Endothelial cell of umbilical vein (primary cell): Measurements from ENCODE around the gene COMMD7. TPM values are rescaled to one million over a fixed set of nuclear protein-coding genes. Genes with fewer than 3 reads are reported as not detected.

Source experiments
- BruUV-seq: library from RNA; stranded (reverse); fragments of 400-500 nt; replicated peaks from 2 replicates; lab custom pipeline; 2021; lab: Mats Ljungman, UMichigan
- CTCF ChIA-PET: fragments of 300-600, 350-600 bp; sonication (Branson Sonifier 250); formaldehyde crosslinking; loops from one replicate; lab custom pipeline; 2021; ENCODE audit warnings: antibody characterized with exemption, inconsistent platforms; lab: Charles Lee
- POLR2A ChIA-PET: fragments of 300-600, 350-600 bp; sonication (Branson Sonifier 250); formaldehyde crosslinking; loops from one replicate; lab custom pipeline; 2021; ENCODE audit warnings: antibody characterized with exemption, inconsistent platforms; lab: Charles Lee
- DNase-seq: peaks from one replicate; pipeline ENCODE4 v3.0.0-alpha.2; 2011; ENCODE audit warnings: low read depth, low spot score
- FAIRE-seq: peaks from 2 replicates; lab custom pipeline; 2011; peaks lifted over from hg19 to GRCh38; lab: Jason Lieb, UNC
- H2AFZ ChIP-seq: 2 replicates; pipeline ENCODE4 v1.6.0; 2012; ENCODE audit warnings: low read depth, low read length, control low read depth, inconsistent platforms
- H3K27ac ChIP-seq: 2 replicates; pipeline ENCODE4 v1.5.1; 2011; ENCODE audit warnings: low read depth, mild to moderate bottlenecking, control low read depth, low read length, moderate library complexity; ENCODE audit not compliant: insufficient read depth
- H3K27me3 ChIP-seq, 2 experiments: 2 replicates each; pipeline versions ENCODE4 v1.6.0 to v1.6.1; 2011; ENCODE audit warnings: low read length in 2 of 2, mixed read lengths in 1 of 2; ENCODE audit not compliant: control insufficient read depth in 2 of 2, insufficient read depth in 2 of 2
- H3K36me3 ChIP-seq, 2 experiments: 2 replicates in 1 of 2; 3 replicates in 1 of 2; pipeline ENCODE4 v1.5.1; 2011; ENCODE audit warnings: low read length in 2 of 2, mild to moderate bottlenecking in 1 of 2, moderate library complexity in 1 of 2; ENCODE audit not compliant: control insufficient read depth in 2 of 2, insufficient read depth in 2 of 2; ENCODE audit errors: extremely low read depth in 1 of 2
- H3K4me1 ChIP-seq: 3 replicates; pipeline ENCODE4 v1.5.1; 2011; ENCODE audit warnings: mild to moderate bottlenecking, low read length; ENCODE audit not compliant: control insufficient read depth, insufficient read depth; ENCODE audit errors: extremely low read depth
- H3K4me2 ChIP-seq: 2 replicates; pipeline ENCODE4 v1.6.1; 2011; ENCODE audit warnings: low read length, control low read depth, mixed read lengths; ENCODE audit not compliant: insufficient read depth
- H3K4me3 ChIP-seq, 3 experiments: fragments of 200-600 bp in 1 of 3; sonication (generic), shearing (Covaris generic) in 1 of 3; replicated peaks in 1 of 3; 2 replicates each; pipeline ENCODE4 v1.5.1; 2011 to 2016; ENCODE audit warnings: control low read depth in 3 of 3, low read length in 3 of 3, mild to moderate bottlenecking in 2 of 3, inconsistent platforms in 1 of 3, low read depth in 1 of 3, moderate library complexity in 1 of 3; ENCODE audit not compliant: insufficient read depth in 1 of 3
- H3K79me2 ChIP-seq: 2 replicates; pipeline ENCODE4 v1.6.0; 2012; ENCODE audit warnings: low read length, inconsistent platforms; ENCODE audit not compliant: control insufficient read depth, insufficient read depth
- H3K9ac ChIP-seq: replicated peaks from 2 replicates; pipeline ENCODE3; 2011; ENCODE audit warnings: low read length, control low read depth; ENCODE audit not compliant: insufficient read depth; ENCODE audit errors: extremely low read depth
- H3K9me1 ChIP-seq: replicated peaks from 3 replicates; pipeline ENCODE4 v1.6.0; 2011; ENCODE audit warnings: mild to moderate bottlenecking, low read length; ENCODE audit not compliant: control insufficient read depth, insufficient read depth; ENCODE audit errors: extremely low read depth
- H3K9me3 ChIP-seq: replicated peaks from 2 replicates; pipeline ENCODE4 v1.5.1; 2012; ENCODE audit warnings: low read length, inconsistent platforms; ENCODE audit not compliant: control insufficient read depth, insufficient read depth
- H4K20me1 ChIP-seq: replicated peaks from 2 replicates; pipeline ENCODE3; 2011; ENCODE audit warnings: mild to moderate bottlenecking, low read length; ENCODE audit not compliant: control insufficient read depth, insufficient read depth; ENCODE audit errors: extremely low read depth
- EZH2 ChIP-seq: IDR thresholded peaks from 2 replicates; pipeline ENCODE4 v1.6.1; 2012; ENCODE audit warnings: borderline replicate concordance, low read depth, mild to moderate bottlenecking, moderate library complexity, low read length, inconsistent platforms; ENCODE audit not compliant: severe bottlenecking
- FOS ChIP-seq: IDR thresholded peaks from 2 replicates; pipeline ENCODE4 v1.6.1; 2011; ENCODE audit warnings: mild to moderate bottlenecking, low read length, moderate library complexity, borderline replicate concordance; ENCODE audit not compliant: insufficient read depth
- GATA2 ChIP-seq: IDR thresholded peaks from 2 replicates; pipeline ENCODE4 v1.7.0; 2011; ENCODE audit warnings: low read depth, mild to moderate bottlenecking, moderate library complexity, mixed read lengths, low read length; ENCODE audit not compliant: insufficient read length, insufficient read depth
- JUN ChIP-seq: IDR thresholded peaks from 2 replicates; pipeline ENCODE4 v1.6.1; 2011; ENCODE audit warnings: borderline replicate concordance, low read depth; ENCODE audit not compliant: insufficient read length, insufficient read depth
- MAX ChIP-seq: IDR thresholded peaks from 2 replicates; pipeline ENCODE4 v1.6.1; 2011; ENCODE audit not compliant: insufficient read depth, insufficient read length
- MYC ChIP-seq: IDR thresholded peaks from one replicate; pipeline ENCODE4 v1.6.1; 2011; ENCODE audit warnings: mild to moderate bottlenecking, low read depth, low read length
- POLR2A ChIP-seq: IDR thresholded peaks from 2 replicates; pipeline ENCODE4 v1.6.1; 2012; ENCODE audit warnings: low read depth, mild to moderate bottlenecking, control low read depth, low read length
- POLR2AphosphoS5 ChIP-seq: IDR thresholded peaks from 2 replicates; pipeline ENCODE4 v1.6.1; 2012; ENCODE audit warnings: low read depth, mild to moderate bottlenecking, control low read depth, low read length, moderate library complexity; ENCODE audit not compliant: insufficient read depth
- dilution Hi-C: fragments of 300-500 bp; cut with MboI; formaldehyde crosslinking; loops from one replicate; pipeline ENCODE4 v1.15.0; 2019; ENCODE audit warnings: low sequenced_read_pairs; ENCODE audit not compliant: extremely low pct_ligation_motif_present
- intact Hi-C: fragments of 100-400 bp; cut with micrococcal nuclease; formaldehyde crosslinking; loops from one replicate; pipeline ENCODE4 v1.10.0; 2022
- polyA plus RNA-seq, 4 experiments: library from polyadenylated mRNA; depleted of rRNA in 3 of 4; stranded (reverse) in 3 of 4; unstranded in 1 of 4; fragments of >200 nt; gene quantifications; 2 replicates each; pipeline versions ENCODE4 v1.2.1 to v1.2.3, GENCODE V29; 2011 to 2012; ENCODE audit warnings: missing spikeins in 1 of 4
- total RNA-seq: library from RNA; stranded (reverse); gene quantifications from 2 replicates; pipeline ENCODE4 v1.2.3, GENCODE V29; 2021
- TF ChIP-seq, protein P1 (sequence below), 2 donors: IDR thresholded peaks; 1 replicate in 1 of 2; 2 replicates in 1 of 2; pipeline ENCODE4 v1.5.1; 2011; ENCODE audit warnings: low read length in 2 of 2, mild to moderate bottlenecking in 2 of 2, moderate library complexity in 2 of 2, control low read depth in 1 of 2, inconsistent platforms in 1 of 2, low read depth in 1 of 2; ENCODE audit not compliant: insufficient read depth in 1 of 2; ENCODE audit errors: extremely low read depth in 1 of 2

The COMMD7 gene
- total and polyA plus RNA-seq, 2 donors (not counting 3 experiments of a cell fraction or from before 2014, with no cell fraction given): 58.8 to 72.9 TPM

GRCh38 chr20:32685541-32686529 lies 57.4 kb downstream of the COMMD7 start:
- no peak overlapping the region for H2AFZ ChIP-seq

More at GRCh38 chr20:32685541-32686529, 57.4 kb downstream of the COMMD7 start:
- no peak overlapping the region for H3K4me2 ChIP-seq
- H3K9me1 ChIP-seq: no peaks in the 10 kb centered on the region
- H3K9me3 ChIP-seq: no peaks in the 10 kb centered on the region
- dilution Hi-C loops (no loop called here), intact Hi-C loops (no loop called here)
- H3K79me2 ChIP-seq: no peaks in the 10 kb centered on the region
- POLR2A ChIA-PET: no interaction called here
- no peak for TF ChIP-seq MAX
- no peak for TF ChIP-seq JUN
- TF ChIP-seq, protein P1, sequence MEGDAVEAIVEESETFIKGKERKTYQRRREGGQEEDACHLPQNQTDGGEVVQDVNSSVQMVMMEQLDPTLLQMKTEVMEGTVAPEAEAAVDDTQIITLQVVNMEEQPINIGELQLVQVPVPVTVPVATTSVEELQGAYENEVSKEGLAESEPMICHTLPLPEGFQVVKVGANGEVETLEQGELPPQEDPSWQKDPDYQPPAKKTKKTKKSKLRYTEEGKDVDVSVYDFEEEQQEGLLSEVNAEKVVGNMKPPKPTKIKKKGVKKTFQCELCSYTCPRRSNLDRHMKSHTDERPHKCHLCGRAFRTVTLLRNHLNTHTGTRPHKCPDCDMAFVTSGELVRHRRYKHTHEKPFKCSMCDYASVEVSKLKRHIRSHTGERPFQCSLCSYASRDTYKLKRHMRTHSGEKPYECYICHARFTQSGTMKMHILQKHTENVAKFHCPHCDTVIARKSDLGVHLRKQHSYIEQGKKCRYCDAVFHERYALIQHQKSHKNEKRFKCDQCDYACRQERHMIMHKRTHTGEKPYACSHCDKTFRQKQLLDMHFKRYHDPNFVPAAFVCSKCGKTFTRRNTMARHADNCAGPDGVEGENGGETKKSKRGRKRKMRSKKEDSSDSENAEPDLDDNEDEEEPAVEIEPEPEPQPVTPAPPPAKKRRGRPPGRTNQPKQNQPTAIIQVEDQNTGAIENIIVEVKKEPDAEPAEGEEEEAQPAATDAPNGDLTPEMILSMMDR (IDR thresholded peaks at IDR 0.05; ENCODE audit: extremely low read depth in 1 of 2, insufficient read depth in 1 of 2, low read depth in 1 of 2, low read length in 2 of 2): no peak
- no peak for TF ChIP-seq FOS
- no peak for TF ChIP-seq EZH2
- TF ChIP-seq GATA2: no peak
- no peak for TF ChIP-seq MYC
- TF ChIP-seq POLR2A: no peak
- no peak for TF ChIP-seq POLR2AphosphoS5
- H3K27me3 ChIP-seq: no peaks in the 10 kb centered on the region
- H4K20me1 ChIP-seq: no peaks in the 10 kb centered on the region
- peaks cover 9% of the 10 kb centered on the region for H3K4me1 ChIP-seq
- no peak for DNase-seq
- BruUV-seq: no TSS peak
- H3K36me3 ChIP-seq: no peaks in the 10 kb centered on the region
- H3K27ac ChIP-seq: no peak overlapping the region
- H3K9ac ChIP-seq: no peak overlapping the region
- H3K4me3 ChIP-seq: no peak overlapping the region
- CTCF ChIA-PET: interaction anchor here (0.8 to 3.2 kb wide), 3 partner anchors 12 to 93 kb away, joined by 3 to 21 read pairs (median 7); no protein-coding TSS in a partner anchor
- no peak for FAIRE-seq
